Upper lobe of right lung (tissue), 1 donor: ENCODE measurements around the gene LMX1A. TPM values are rescaled to one million over a fixed set of nuclear protein-coding genes. Genes with fewer than 3 reads are reported as not detected.

Source experiments
- ATAC-seq: fragments of 200-7000 bp; cut with Tn5 transposase; one replicate; pipeline ENCODE4 v1.9.1; 2020; ENCODE audit warnings: mild to moderate bottlenecking, moderate library complexity
- DNase-seq: peaks from one replicate; pipeline ENCODE4 v3.0.0-alpha.2; 2020
- H3K27ac ChIP-seq: fragments of 200-600 bp; one replicate; pipeline ENCODE4 v1.8.0; 2022
- H3K27me3 ChIP-seq: fragments of 200-600 bp; one replicate; pipeline ENCODE4 v1.8.0; 2022; ENCODE audit warnings: mild to moderate bottlenecking
- H3K36me3 ChIP-seq: fragments of 200-600 bp; one replicate; pipeline ENCODE4 v1.8.0; 2022
- H3K4me1 ChIP-seq: fragments of 200-600 bp; one replicate; pipeline ENCODE4 v1.8.0; 2022
- H3K4me3 ChIP-seq: fragments of 200-600 bp; one replicate; pipeline ENCODE4 v1.8.0; 2022; ENCODE audit warnings: mild to moderate bottlenecking
- H3K9me3 ChIP-seq: fragments of 200-600 bp; one replicate; pipeline ENCODE4 v1.8.0; 2022
- CTCF ChIP-seq: fragments of 200-600 bp; IDR thresholded peaks from one replicate; pipeline ENCODE4 v1.8.0; 2022; ENCODE audit warnings: antibody characterized with exemption
- intact Hi-C: fragments of 100-400 bp; cut with DNase I; formaldehyde crosslinking; loops from one replicate; pipeline ENCODE4 v1.11.0; 2022
- total RNA-seq: library from RNA; stranded (reverse); fragmentation: NEBNext Ultra II Directional; extraction: Animal tissue kit (Norgen Biotek cat#: 25700); gene quantifications from one replicate; pipeline ENCODE4 v1.2.1, GENCODE V29; 2021
- donor health status: DM: no; HTN: yes; CAD: no; lungs with severe emphysema.

LMX1A gene
- total RNA-seq, 1 donor from 2014 or later = not detected

GRCh38 chr1:165352442-165353293 is 3.8 kb downstream of the LMX1A start:
- no peak overlapping the region for H3K4me3 ChIP-seq
- DNase-seq (no peak), ATAC-seq (no peak)
- no peak overlapping the region for H3K27ac ChIP-seq
- no peaks in the 10 kb centered on the region for H3K36me3 ChIP-seq
- H3K9me3 ChIP-seq = no peaks in the 10 kb centered on the region
- peaks cover 16% of the 10 kb centered on the region for H3K4me1 ChIP-seq
- intact Hi-C loops = no loop called here
- no peak for TF ChIP-seq CTCF
- H3K27me3 ChIP-seq = peaks cover 100% of the 10 kb centered on the region

GRCh38 chr1:165351863-165352441 is 4.6 kb downstream of the LMX1A start:
- Histone ChIP-seq H3K9me3 (no peaks in the 10 kb centered on the region), H3K27ac (no peak overlapping the region), H3K36me3 (no peaks in the 10 kb centered on the region), H3K27me3 (peaks cover 99% of the 10 kb centered on the region), H3K4me3 (no peak overlapping the region), H3K4me1 (peaks cover 16% of the 10 kb centered on the region)
- intact Hi-C loops = no loop called here
- no peak for TF ChIP-seq CTCF
- DNase-seq = no peak
- no peak for ATAC-seq

GRCh38 chr1:165350840-165351239 is 5.7 kb downstream of the LMX1A start:
- intact Hi-C loops = no loop called here
- H3K27me3 ChIP-seq = peaks cover 97% of the 10 kb centered on the region
- H3K27ac ChIP-seq = no peak overlapping the region
- ATAC-seq (no peak), DNase-seq (no peak)
- no peaks in the 10 kb centered on the region for H3K9me3 ChIP-seq
- no peak for TF ChIP-seq CTCF
- H3K4me1 ChIP-seq = peaks cover 10% of the 10 kb centered on the region
- H3K36me3 ChIP-seq = no peaks in the 10 kb centered on the region
- H3K4me3 ChIP-seq = no peak overlapping the region

GRCh38 chr1:165345502-165345901 is 11.0 kb downstream of the LMX1A start:
- H3K4me3 ChIP-seq = no peak overlapping the region
- no peaks in the 10 kb centered on the region for H3K9me3 ChIP-seq
- H3K4me1 ChIP-seq = no peaks in the 10 kb centered on the region
- no peaks in the 10 kb centered on the region for H3K36me3 ChIP-seq
- peaks cover 93% of the 10 kb centered on the region for H3K27me3 ChIP-seq
- intact Hi-C loops = no loop called here
- ATAC-seq (no peak), DNase-seq (no peak)
- no peak for TF ChIP-seq CTCF
- no peak overlapping the region for H3K27ac ChIP-seq

- TF ChIP-seq CTCF = no peak
- Histone ChIP-seq H3K9me3 (no peaks in the 10 kb centered on the region), H3K36me3 (no peaks in the 10 kb centered on the region), H3K27me3 (peaks cover 88% of the 10 kb centered on the region), H3K4me3 (no peak overlapping the region), H3K27ac (no peak overlapping the region), H3K4me1 (no peaks in the 10 kb centered on the region)
- intact Hi-C loops = no loop called here
- no peak for ATAC-seq
- DNase-seq = no peak
Observed at GRCh38 chr1:165344736-165345135, 11.8 kb downstream of the LMX1A start.
